GM12874 (cell line): Measurements from ENCODE around the gene AKAP6.

ENCODE experiments used
- TF ChIP-seq, protein P1 (sequence below): IDR thresholded peaks from 2 replicates; pipeline ENCODE4 v1.5.1; 2011; ENCODE audit warnings: low read depth, mild to moderate bottlenecking, control low read depth, low read length, moderate library complexity; ENCODE audit not compliant: insufficient read depth

AKAP6 gene

DNA sequence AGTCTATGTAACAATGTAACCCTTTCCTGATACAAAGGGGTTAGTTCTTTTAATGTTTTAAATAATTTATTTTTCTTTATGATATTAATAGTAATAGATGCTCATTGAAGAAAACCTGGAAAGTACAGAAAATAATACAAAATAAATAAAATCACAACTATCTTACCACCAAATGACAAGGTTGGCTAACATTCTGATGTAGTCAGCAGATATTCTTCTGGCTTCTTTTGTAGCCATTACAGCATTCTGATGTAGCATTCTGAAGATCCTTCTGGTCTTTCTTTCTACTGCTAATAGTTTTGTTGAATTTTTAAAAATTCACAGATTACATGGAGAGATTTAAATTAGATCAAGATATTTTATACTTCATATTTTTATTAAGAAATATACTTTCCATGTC is 301.6 kb downstream of the AKAP6 start:
- TF ChIP-seq, protein P1, sequence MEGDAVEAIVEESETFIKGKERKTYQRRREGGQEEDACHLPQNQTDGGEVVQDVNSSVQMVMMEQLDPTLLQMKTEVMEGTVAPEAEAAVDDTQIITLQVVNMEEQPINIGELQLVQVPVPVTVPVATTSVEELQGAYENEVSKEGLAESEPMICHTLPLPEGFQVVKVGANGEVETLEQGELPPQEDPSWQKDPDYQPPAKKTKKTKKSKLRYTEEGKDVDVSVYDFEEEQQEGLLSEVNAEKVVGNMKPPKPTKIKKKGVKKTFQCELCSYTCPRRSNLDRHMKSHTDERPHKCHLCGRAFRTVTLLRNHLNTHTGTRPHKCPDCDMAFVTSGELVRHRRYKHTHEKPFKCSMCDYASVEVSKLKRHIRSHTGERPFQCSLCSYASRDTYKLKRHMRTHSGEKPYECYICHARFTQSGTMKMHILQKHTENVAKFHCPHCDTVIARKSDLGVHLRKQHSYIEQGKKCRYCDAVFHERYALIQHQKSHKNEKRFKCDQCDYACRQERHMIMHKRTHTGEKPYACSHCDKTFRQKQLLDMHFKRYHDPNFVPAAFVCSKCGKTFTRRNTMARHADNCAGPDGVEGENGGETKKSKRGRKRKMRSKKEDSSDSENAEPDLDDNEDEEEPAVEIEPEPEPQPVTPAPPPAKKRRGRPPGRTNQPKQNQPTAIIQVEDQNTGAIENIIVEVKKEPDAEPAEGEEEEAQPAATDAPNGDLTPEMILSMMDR, result no peak

- TF ChIP-seq, protein P1, result no peak
These were observed 304.2 kb downstream of the AKAP6 start for GRCh38 chr14:32633224-32633859.

- TF ChIP-seq, protein P1, result no peak
These were observed 304.8 kb downstream of the AKAP6 start for GRCh38 chr14:32633930-32634329.

- TF ChIP-seq, protein P1, result no peak
These were observed 306.1 kb downstream of the AKAP6 start for GRCh38 chr14:32635061-32635719.

DNA sequence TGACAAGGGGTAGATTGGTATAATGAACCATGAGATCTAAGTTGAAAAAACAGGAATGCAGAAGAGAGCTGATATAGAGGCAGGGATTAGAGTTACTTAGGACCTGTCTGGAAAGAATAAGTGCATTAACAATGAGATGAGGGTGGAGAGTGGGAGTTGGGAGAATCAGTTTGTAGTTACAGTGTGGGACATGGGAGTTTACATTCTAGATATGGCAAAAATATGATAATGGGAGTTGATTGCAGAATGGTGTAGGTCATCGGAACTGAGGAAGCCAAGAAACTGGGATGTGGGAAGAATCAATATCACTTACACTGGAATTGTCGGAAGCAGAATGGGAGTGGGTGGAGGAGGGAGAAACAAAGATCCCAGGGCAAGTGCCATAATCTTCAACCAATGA is 308.5 kb downstream of the AKAP6 start:
- TF ChIP-seq, protein P1, result no peak

GRCh38 chr14:32639208-32639607 is 310.1 kb downstream of the AKAP6 start:
- TF ChIP-seq, protein P1, result no peak

DNA sequence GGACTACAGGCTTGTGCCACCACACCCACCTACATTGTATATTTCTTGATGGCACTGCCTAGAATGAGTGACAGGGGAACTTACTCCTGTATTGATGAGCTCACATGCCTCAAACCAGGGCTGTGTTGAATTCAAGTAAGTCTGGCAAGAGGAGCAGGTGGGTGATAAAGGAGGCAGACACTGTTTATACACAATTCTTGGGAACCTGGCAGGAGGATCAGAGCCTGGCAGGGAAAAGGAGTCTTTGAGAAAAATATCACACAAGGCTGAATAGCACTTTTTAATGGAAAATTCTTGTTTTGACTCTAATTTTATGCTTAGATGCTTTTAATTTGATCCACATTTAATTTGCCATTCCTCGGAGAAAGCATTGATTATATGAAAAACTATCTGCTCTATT is 316.5 kb downstream of the AKAP6 start:
- TF ChIP-seq, protein P1, result no peak
